Measurements from ENCODE around the gene GDAP1L1.

GRCh38 chr20:44234566-44235317 lies 12.4 kb upstream of the GDAP1L1 start:
- TF ChIP-seq CTCF (IDR thresholded peaks at IDR 0.05) (no peak), POLR2A (IDR thresholded peaks at IDR 0.05) (no peak)

Data from lower leg skin (tissue), 3 donors.